Endothelial cell of umbilical vein (primary cell): ENCODE measurements around the gene PTPRZ1. TPM values are rescaled to one million over a fixed set of nuclear protein-coding genes. Genes with fewer than 3 reads are reported as not detected.

Source experiments
- BruUV-seq: library from RNA; stranded (reverse); fragments of 400-500 nt; replicated peaks from 2 replicates; lab custom pipeline; 2021; lab: Mats Ljungman, UMichigan
- CTCF ChIA-PET: fragments of 300-600, 350-600 bp; sonication (Branson Sonifier 250); formaldehyde crosslinking; loops from one replicate; lab custom pipeline; 2021; ENCODE audit warnings: antibody characterized with exemption, inconsistent platforms; lab: Charles Lee
- POLR2A ChIA-PET: fragments of 300-600, 350-600 bp; sonication (Branson Sonifier 250); formaldehyde crosslinking; loops from one replicate; lab custom pipeline; 2021; ENCODE audit warnings: antibody characterized with exemption, inconsistent platforms; lab: Charles Lee
- DNase-seq: peaks from one replicate; pipeline ENCODE4 v3.0.0-alpha.2; 2011; ENCODE audit warnings: low read depth, low spot score
- FAIRE-seq: peaks from 2 replicates; lab custom pipeline; 2011; peaks lifted over from hg19 to GRCh38; lab: Jason Lieb, UNC
- H2AFZ ChIP-seq: 2 replicates; pipeline ENCODE4 v1.6.0; 2012; ENCODE audit warnings: low read depth, low read length, control low read depth, inconsistent platforms
- H3K27ac ChIP-seq: 2 replicates; pipeline ENCODE4 v1.5.1; 2011; ENCODE audit warnings: low read depth, mild to moderate bottlenecking, control low read depth, low read length, moderate library complexity; ENCODE audit not compliant: insufficient read depth
- H3K27me3 ChIP-seq, 2 experiments: 2 replicates each; pipeline versions ENCODE4 v1.6.0 to v1.6.1; 2011; ENCODE audit warnings: low read length in 2 of 2, mixed read lengths in 1 of 2; ENCODE audit not compliant: control insufficient read depth in 2 of 2, insufficient read depth in 2 of 2
- H3K36me3 ChIP-seq, 2 experiments: 2 replicates in 1 of 2; 3 replicates in 1 of 2; pipeline ENCODE4 v1.5.1; 2011; ENCODE audit warnings: low read length in 2 of 2, mild to moderate bottlenecking in 1 of 2, moderate library complexity in 1 of 2; ENCODE audit not compliant: control insufficient read depth in 2 of 2, insufficient read depth in 2 of 2; ENCODE audit errors: extremely low read depth in 1 of 2
- H3K4me1 ChIP-seq: 3 replicates; pipeline ENCODE4 v1.5.1; 2011; ENCODE audit warnings: mild to moderate bottlenecking, low read length; ENCODE audit not compliant: control insufficient read depth, insufficient read depth; ENCODE audit errors: extremely low read depth
- H3K4me2 ChIP-seq: 2 replicates; pipeline ENCODE4 v1.6.1; 2011; ENCODE audit warnings: low read length, control low read depth, mixed read lengths; ENCODE audit not compliant: insufficient read depth
- H3K4me3 ChIP-seq, 3 experiments: fragments of 200-600 bp in 1 of 3; sonication (generic), shearing (Covaris generic) in 1 of 3; replicated peaks in 1 of 3; 2 replicates each; pipeline ENCODE4 v1.5.1; 2011 to 2016; ENCODE audit warnings: control low read depth in 3 of 3, low read length in 3 of 3, mild to moderate bottlenecking in 2 of 3, inconsistent platforms in 1 of 3, low read depth in 1 of 3, moderate library complexity in 1 of 3; ENCODE audit not compliant: insufficient read depth in 1 of 3
- H3K79me2 ChIP-seq: 2 replicates; pipeline ENCODE4 v1.6.0; 2012; ENCODE audit warnings: low read length, inconsistent platforms; ENCODE audit not compliant: control insufficient read depth, insufficient read depth
- H3K9ac ChIP-seq: replicated peaks from 2 replicates; pipeline ENCODE3; 2011; ENCODE audit warnings: low read length, control low read depth; ENCODE audit not compliant: insufficient read depth; ENCODE audit errors: extremely low read depth
- H3K9me1 ChIP-seq: replicated peaks from 3 replicates; pipeline ENCODE4 v1.6.0; 2011; ENCODE audit warnings: mild to moderate bottlenecking, low read length; ENCODE audit not compliant: control insufficient read depth, insufficient read depth; ENCODE audit errors: extremely low read depth
- H3K9me3 ChIP-seq: replicated peaks from 2 replicates; pipeline ENCODE4 v1.5.1; 2012; ENCODE audit warnings: low read length, inconsistent platforms; ENCODE audit not compliant: control insufficient read depth, insufficient read depth
- H4K20me1 ChIP-seq: replicated peaks from 2 replicates; pipeline ENCODE3; 2011; ENCODE audit warnings: mild to moderate bottlenecking, low read length; ENCODE audit not compliant: control insufficient read depth, insufficient read depth; ENCODE audit errors: extremely low read depth
- CTCF ChIP-seq, 2 donors: IDR thresholded peaks; 1 replicate in 1 of 2; 2 replicates in 1 of 2; pipeline ENCODE4 v1.5.1; 2011; ENCODE audit warnings: low read length in 2 of 2, mild to moderate bottlenecking in 2 of 2, moderate library complexity in 2 of 2, control low read depth in 1 of 2, inconsistent platforms in 1 of 2, low read depth in 1 of 2; ENCODE audit not compliant: insufficient read depth in 1 of 2; ENCODE audit errors: extremely low read depth in 1 of 2
- EZH2 ChIP-seq: IDR thresholded peaks from 2 replicates; pipeline ENCODE4 v1.6.1; 2012; ENCODE audit warnings: borderline replicate concordance, low read depth, mild to moderate bottlenecking, moderate library complexity, low read length, inconsistent platforms; ENCODE audit not compliant: severe bottlenecking
- FOS ChIP-seq: IDR thresholded peaks from 2 replicates; pipeline ENCODE4 v1.6.1; 2011; ENCODE audit warnings: mild to moderate bottlenecking, low read length, moderate library complexity, borderline replicate concordance; ENCODE audit not compliant: insufficient read depth
- JUN ChIP-seq: IDR thresholded peaks from 2 replicates; pipeline ENCODE4 v1.6.1; 2011; ENCODE audit warnings: borderline replicate concordance, low read depth; ENCODE audit not compliant: insufficient read length, insufficient read depth
- MAX ChIP-seq: IDR thresholded peaks from 2 replicates; pipeline ENCODE4 v1.6.1; 2011; ENCODE audit not compliant: insufficient read depth, insufficient read length
- MYC ChIP-seq: IDR thresholded peaks from one replicate; pipeline ENCODE4 v1.6.1; 2011; ENCODE audit warnings: mild to moderate bottlenecking, low read depth, low read length
- dilution Hi-C: fragments of 300-500 bp; cut with MboI; formaldehyde crosslinking; loops from one replicate; pipeline ENCODE4 v1.15.0; 2019; ENCODE audit warnings: low sequenced_read_pairs; ENCODE audit not compliant: extremely low pct_ligation_motif_present
- intact Hi-C: fragments of 100-400 bp; cut with micrococcal nuclease; formaldehyde crosslinking; loops from one replicate; pipeline ENCODE4 v1.10.0; 2022
- polyA plus RNA-seq, 4 experiments: library from polyadenylated mRNA; depleted of rRNA in 3 of 4; stranded (reverse) in 3 of 4; unstranded in 1 of 4; fragments of >200 nt; gene quantifications; 2 replicates each; pipeline versions ENCODE4 v1.2.1 to v1.2.3, GENCODE V29; 2011 to 2012; ENCODE audit warnings: missing spikeins in 1 of 4
- total RNA-seq: library from RNA; stranded (reverse); gene quantifications from 2 replicates; pipeline ENCODE4 v1.2.3, GENCODE V29; 2021

Gene PTPRZ1
- total and polyA plus RNA-seq, 2 donors (not counting 3 experiments of a cell fraction or from before 2014, with no cell fraction given): 0.07 TPM; not detected in 1

DNA sequence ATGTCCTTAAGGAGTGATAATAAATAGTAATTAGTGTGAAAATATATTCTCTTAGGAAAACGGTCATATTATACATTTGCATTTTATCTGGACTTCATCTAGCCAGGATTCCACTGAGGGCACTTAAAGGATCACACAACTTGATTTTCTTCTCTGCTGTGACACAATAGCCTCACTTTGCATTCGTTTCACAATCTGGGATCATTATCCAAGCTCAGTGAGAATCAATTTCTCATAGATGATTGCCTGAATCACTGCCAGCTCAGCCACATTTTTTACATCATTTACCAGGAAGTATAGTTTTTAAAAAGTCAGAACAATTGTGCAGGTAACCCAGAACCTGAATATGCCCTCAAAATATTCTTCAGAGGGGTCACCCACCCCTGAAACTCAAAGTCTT, 68.9 kb downstream of the PTPRZ1 start:
- H3K79me2 ChIP-seq: no peaks in the 10 kb centered on the region
- ChIA-PET CTCF (interaction anchor here (2.6 kb wide), 1 partner anchor 52 kb away, joined by 9 read pairs; no protein-coding TSS in a partner anchor), POLR2A (no interaction called here)
- no peak overlapping the region for H3K9ac ChIP-seq
- no peak for TF ChIP-seq MYC
- TF ChIP-seq MAX: no peak
- no peak for TF ChIP-seq CTCF (IDR thresholded peaks at IDR 0.05; ENCODE audit: extremely low read depth in 1 of 2, insufficient read depth in 1 of 2, low read depth in 1 of 2, low read length in 2 of 2)
- TF ChIP-seq FOS: no peak
- TF ChIP-seq EZH2: no peak
- FAIRE-seq (no peak), DNase-seq (no peak)
- intact Hi-C loops: no loop called here
- H3K9me3 ChIP-seq: no peaks in the 10 kb centered on the region
- H3K4me1 ChIP-seq: peaks cover 5% of the 10 kb centered on the region
- no peak overlapping the region for H3K27ac ChIP-seq
- no TSS peak for BruUV-seq
- dilution Hi-C loops: no loop called here
- no peak overlapping the region for H2AFZ ChIP-seq
- H3K9me1 ChIP-seq: no peaks in the 10 kb centered on the region
- no peaks in the 10 kb centered on the region for H4K20me1 ChIP-seq
- H3K27me3 ChIP-seq: peaks cover 0 to 4% of the 10 kb centered on the region in 2 experiments
- H3K4me3 ChIP-seq: no peak overlapping the region
- H3K36me3 ChIP-seq: no peaks in the 10 kb centered on the region
- no peak overlapping the region for H3K4me2 ChIP-seq

DNA sequence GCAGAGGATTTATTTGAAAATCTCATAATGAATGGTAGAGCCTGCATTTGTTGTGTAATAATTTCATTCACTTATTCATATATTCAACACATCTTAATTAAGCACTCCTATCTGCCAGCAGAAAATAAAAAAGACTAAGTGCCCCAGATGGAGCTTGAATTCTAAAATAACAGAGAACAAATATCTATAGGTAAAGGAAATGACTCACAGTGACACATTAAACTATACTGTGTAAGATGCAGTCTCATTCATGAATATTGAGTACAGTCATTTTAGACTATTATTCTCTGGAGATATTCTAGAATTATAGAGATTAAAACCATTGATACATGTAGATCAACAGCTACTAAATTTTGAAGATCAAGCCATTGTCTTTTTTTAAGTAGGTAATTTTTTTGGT, 72.1 kb downstream of the PTPRZ1 start:
- FAIRE-seq (no peak), DNase-seq (no peak)
- TF ChIP-seq MAX (no peak), FOS (peak; percentile 52), CTCF (IDR thresholded peaks at IDR 0.05; ENCODE audit: extremely low read depth in 1 of 2, insufficient read depth in 1 of 2, low read depth in 1 of 2, low read length in 2 of 2) (no peak), JUN (no peak)
- H3K9me1 ChIP-seq: no peaks in the 10 kb centered on the region
- no peaks in the 10 kb centered on the region for H3K27me3 ChIP-seq
- ChIA-PET POLR2A (no interaction called here), CTCF (interaction anchor here (1.2 to 2.4 kb wide), 4 partner anchors 10 to 549 kb away, joined by 3 to 11 read pairs (median 6); partner anchors contain the start of gene FAM3C)
- no peaks in the 10 kb centered on the region for H3K79me2 ChIP-seq
- H3K9ac ChIP-seq: no peak overlapping the region
- no peaks in the 10 kb centered on the region for H3K9me3 ChIP-seq
- H3K4me1 ChIP-seq: peaks cover 5% of the 10 kb centered on the region
- H3K36me3 ChIP-seq: no peaks in the 10 kb centered on the region
- no peak overlapping the region for H3K27ac ChIP-seq
- no peak overlapping the region for H3K4me3 ChIP-seq
- H3K4me2 ChIP-seq: no peak overlapping the region
- intact Hi-C loops: no loop called here
- no peaks in the 10 kb centered on the region for H4K20me1 ChIP-seq
- dilution Hi-C loops: no loop called here
- no TSS peak for BruUV-seq
- H2AFZ ChIP-seq: no peak overlapping the region
